ENCODE results near the gene ERC2. TPM values are rescaled to one million over a fixed set of nuclear protein-coding genes. Genes with fewer than 3 reads are reported as not detected.

The ERC2 gene
- total RNA-seq, 1 experiment from 2014 or later: 0.90 TPM

- Histone ChIP-seq H3K27me3 (replicated peaks; ENCODE audit: insufficient read depth, low read depth, low read length, poor library complexity) (no peaks in the 10 kb centered on the region), H3K4me1 (ENCODE audit: insufficient read depth, low read length, poor library complexity, severe bottlenecking) (no peaks in the 10 kb centered on the region), H3K36me3 (ENCODE audit: insufficient read depth, low read length, poor library complexity, severe bottlenecking) (no peaks in the 10 kb centered on the region), H3K9me3 (ENCODE audit: low read depth, low read length, poor library complexity, severe bottlenecking) (no peaks in the 10 kb centered on the region), H3K4me3 (ENCODE audit: low read depth, low read length, poor library complexity, severe bottlenecking) (no peak overlapping the region), H3K27ac (ENCODE audit: low read depth, low read length, poor library complexity, severe bottlenecking) (no peak overlapping the region)
- no peak for TF ChIP-seq EZH2 (IDR thresholded peaks at IDR 0.05; ENCODE audit: borderline replicate concordance, low read depth, low read length, poor library complexity, severe bottlenecking)
- TF ChIP-seq CTCF (conservative IDR thresholded peaks at IDR 0.05; ENCODE audit: low read depth, low read length): no peak
- CTCF ChIA-PET: no interaction called here
- no TSS peak for BruUV-seq (replicated peaks)
- DNase-seq (ENCODE audit: low spot score): no peak
- POLR2A ChIA-PET (ENCODE audit: low non-redundant PET): interaction anchor here (0.7 kb wide), 1 partner anchor 208 kb away, joined by 12 read pairs; no protein-coding TSS in a partner anchor
- intact Hi-C loops (cut with micrococcal nuclease; ENCODE audit: unreplicated experiment): no loop called here
Measured at GRCh38 chr3:56111606-56112304, 356.5 kb downstream of the ERC2 start.

GRCh38 chr3:56110886-56111285 lies 357.4 kb downstream of the ERC2 start:
- intact Hi-C loops (cut with micrococcal nuclease; ENCODE audit: unreplicated experiment): no loop called here
- CTCF ChIA-PET: no interaction called here

GRCh38 chr3:56107157-56107556 lies 361.1 kb downstream of the ERC2 start:
- H3K27ac ChIP-seq (ENCODE audit: low read depth, low read length, poor library complexity, severe bottlenecking): no peak overlapping the region
- CTCF ChIA-PET: no interaction called here

More at GRCh38 chr3:56110886-56111285, 357.4 kb downstream of the ERC2 start:
- POLR2A ChIA-PET (ENCODE audit: low non-redundant PET): interaction anchor here (0.7 kb wide), 1 partner anchor 209 kb away, joined by 12 read pairs; no protein-coding TSS in a partner anchor
- no TSS peak for BruUV-seq (replicated peaks)
- DNase-seq (ENCODE audit: low spot score): no peak
- no peak overlapping the region for H3K27ac ChIP-seq (ENCODE audit: low read depth, low read length, poor library complexity, severe bottlenecking)
- no peak overlapping the region for H3K4me3 ChIP-seq (ENCODE audit: low read depth, low read length, poor library complexity, severe bottlenecking)
- H3K36me3 ChIP-seq (ENCODE audit: insufficient read depth, low read length, poor library complexity, severe bottlenecking): no peaks in the 10 kb centered on the region
- no peaks in the 10 kb centered on the region for H3K4me1 ChIP-seq (ENCODE audit: insufficient read depth, low read length, poor library complexity, severe bottlenecking)
- TF ChIP-seq CTCF (conservative IDR thresholded peaks at IDR 0.05; ENCODE audit: low read depth, low read length) (no peak), EZH2 (IDR thresholded peaks at IDR 0.05; ENCODE audit: borderline replicate concordance, low read depth, low read length, poor library complexity, severe bottlenecking) (no peak)
- H3K27me3 ChIP-seq (replicated peaks; ENCODE audit: insufficient read depth, low read depth, low read length, poor library complexity): no peaks in the 10 kb centered on the region
- H3K9me3 ChIP-seq (ENCODE audit: low read depth, low read length, poor library complexity, severe bottlenecking): no peaks in the 10 kb centered on the region

More at GRCh38 chr3:56107157-56107556, 361.1 kb downstream of the ERC2 start:
- Histone ChIP-seq H3K4me1 (ENCODE audit: insufficient read depth, low read length, poor library complexity, severe bottlenecking) (no peaks in the 10 kb centered on the region), H3K9me3 (ENCODE audit: low read depth, low read length, poor library complexity, severe bottlenecking) (no peaks in the 10 kb centered on the region), H3K4me3 (ENCODE audit: low read depth, low read length, poor library complexity, severe bottlenecking) (no peak overlapping the region), H3K27me3 (replicated peaks; ENCODE audit: insufficient read depth, low read depth, low read length, poor library complexity) (no peaks in the 10 kb centered on the region), H3K36me3 (ENCODE audit: insufficient read depth, low read length, poor library complexity, severe bottlenecking) (no peaks in the 10 kb centered on the region)
- DNase-seq (ENCODE audit: low spot score): no peak
- POLR2A ChIA-PET (ENCODE audit: low non-redundant PET): no interaction called here
- TF ChIP-seq EZH2 (IDR thresholded peaks at IDR 0.05; ENCODE audit: borderline replicate concordance, low read depth, low read length, poor library complexity, severe bottlenecking): no peak
- no peak for TF ChIP-seq CTCF (conservative IDR thresholded peaks at IDR 0.05; ENCODE audit: low read depth, low read length)
- intact Hi-C loops (cut with micrococcal nuclease; ENCODE audit: unreplicated experiment): no loop called here
- BruUV-seq (replicated peaks): no TSS peak

Data from A673 (cell line).